GM18858 (cell line): ENCODE data around the gene INPP5D.
"Not testable (repeated sequence)": the region's sequence is repeated elsewhere in the genome, so short reads cannot be mapped to it uniquely, and the experiment has no call there.

Experiments
- ATAC-seq: cut with Tn5 transposase; IDR thresholded peaks from one replicate; pipeline ENCODE4 v1.9.1; 2021; ENCODE audit not compliant: unreplicated experiment

Gene INPP5D

DNA sequence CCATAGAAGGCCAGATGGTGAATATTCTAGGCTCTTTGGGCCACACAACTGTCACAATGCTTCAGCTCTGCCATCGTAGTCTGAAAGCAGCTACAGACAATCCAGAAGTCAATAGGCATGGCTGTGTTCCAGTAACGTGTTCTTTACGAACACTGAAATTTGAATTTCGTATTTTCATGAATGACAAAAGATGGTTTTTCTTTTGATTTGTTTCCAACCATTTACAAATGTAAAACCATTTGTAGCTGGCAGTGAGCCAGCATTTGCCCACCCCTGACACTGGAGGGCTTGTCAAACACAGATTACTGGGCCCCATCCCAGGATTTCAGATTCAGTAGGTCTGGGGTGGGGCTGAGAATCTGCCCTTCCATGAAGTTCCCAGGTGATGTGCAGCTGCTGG lies 108.3 kb downstream of the INPP5D start:
- ATAC-seq: no peak

DNA sequence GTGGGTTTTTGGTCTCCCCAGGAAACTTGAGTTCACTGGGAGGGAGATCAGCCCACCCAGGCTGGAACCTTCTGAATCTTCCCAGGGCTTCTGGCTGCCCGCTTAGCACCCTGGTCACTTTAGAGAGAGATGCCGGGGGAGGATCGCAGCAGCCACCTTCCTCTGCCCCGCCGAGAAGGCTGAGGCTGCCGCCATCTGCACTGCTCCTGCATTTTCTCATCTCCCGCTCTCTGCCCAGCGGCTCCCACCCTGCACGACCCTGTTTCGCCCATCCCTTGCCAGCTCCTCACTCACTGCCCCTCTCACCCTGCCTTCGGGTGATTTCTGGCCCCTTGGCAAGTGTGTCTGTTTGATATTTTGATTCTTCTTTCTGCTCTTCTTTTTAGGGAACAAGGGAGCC lies 108.8 kb downstream of the INPP5D start:
- no peak for ATAC-seq

DNA sequence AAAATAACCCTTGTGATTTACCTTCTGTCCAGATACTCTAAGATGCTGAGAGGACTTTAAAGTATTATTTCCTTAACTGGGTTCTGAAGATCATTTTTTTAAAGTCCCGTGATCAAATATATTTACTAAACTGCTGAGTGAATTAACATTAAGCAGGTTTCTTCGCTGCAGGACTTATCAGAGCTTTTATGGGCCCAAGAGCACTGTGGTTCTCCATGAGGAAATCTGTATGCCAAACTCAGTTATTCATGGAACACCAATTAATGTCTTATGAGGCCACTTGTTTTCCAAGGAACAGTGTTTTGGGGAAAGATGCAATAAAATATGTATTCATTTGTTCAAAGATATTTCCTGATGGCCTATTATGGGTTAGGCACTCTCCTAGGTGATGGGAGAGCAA lies 111.2 kb downstream of the INPP5D start:
- no peak for ATAC-seq

DNA sequence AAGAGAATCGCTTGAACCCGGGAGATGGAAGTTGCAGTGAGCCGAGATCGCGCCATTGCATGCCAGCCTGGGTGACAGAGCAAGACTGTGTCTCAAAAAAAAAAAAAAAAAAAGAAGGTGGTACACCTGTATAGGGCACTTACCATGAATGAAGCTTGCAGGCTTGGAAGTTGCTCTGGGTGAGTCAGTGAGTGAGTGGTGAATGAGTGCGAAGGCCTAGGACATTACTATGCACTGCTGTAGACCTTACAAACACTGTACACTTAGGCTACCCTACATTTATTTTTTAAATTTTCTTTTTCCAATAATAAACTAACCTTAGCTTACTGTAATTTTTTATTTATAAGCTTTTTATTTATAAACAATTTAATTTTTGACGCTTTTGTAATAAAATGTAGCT lies 113.0 kb downstream of the INPP5D start:
- ATAC-seq: no peak

DNA sequence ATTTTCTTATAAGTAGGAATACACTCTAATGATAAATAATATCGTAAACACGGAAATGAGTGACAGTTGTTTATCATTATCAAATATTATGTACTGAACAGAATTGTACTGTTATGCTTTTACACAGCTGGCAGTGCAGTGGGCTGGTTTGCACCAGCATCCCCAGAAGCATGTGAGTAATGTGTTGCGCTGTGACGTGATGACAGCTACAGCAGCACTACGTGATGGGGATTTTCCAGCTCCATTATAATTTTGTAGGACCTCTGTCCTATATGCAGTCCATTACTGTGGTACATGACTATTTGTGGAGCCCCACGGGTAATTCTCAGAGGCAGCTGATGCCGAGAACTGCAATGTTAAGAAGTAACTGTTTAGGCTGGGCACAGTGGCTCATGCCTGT lies 114.0 kb downstream of the INPP5D start:
- ATAC-seq: no peak

DNA sequence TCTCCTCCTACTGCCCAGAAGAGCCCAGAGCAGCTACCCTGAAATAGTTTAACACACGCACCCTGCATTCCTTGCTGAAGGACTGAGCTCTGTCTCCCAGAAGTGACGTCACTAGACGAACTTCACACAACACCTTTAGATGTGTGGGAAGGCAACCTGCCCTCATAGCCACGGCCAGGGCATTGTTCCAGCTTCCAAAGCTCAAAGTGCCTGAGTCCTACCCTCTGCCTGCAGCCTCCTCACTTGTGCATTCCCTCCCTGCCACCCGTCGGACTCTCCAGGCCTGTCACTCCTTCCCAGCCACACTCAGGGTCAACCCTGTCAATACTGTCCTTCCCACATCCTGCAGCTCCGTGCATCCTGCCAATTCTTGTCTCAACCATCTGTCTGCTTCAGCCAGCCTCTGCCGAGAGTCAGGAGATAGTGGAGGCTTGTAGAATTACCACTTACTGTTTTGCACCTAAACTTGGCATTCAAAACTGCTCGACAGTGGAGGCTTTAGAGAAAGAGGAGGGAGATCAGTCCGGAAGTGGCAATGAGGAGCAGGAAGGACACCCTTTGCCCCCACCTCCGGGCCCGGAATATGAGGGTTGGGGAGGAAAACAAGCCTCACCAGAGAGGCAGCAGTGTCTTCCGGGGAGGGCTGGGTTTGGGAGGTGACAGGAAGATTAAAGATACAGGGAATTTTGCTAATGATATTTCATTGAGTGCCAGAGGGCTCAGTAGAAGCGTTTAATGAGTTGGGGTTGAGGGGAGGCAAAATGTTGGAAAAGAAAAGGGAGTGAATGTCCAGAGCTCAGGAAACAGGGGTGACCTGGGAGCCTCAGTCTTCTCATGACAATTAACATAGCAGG lies 119.1 kb downstream of the INPP5D start:
- no peak for ATAC-seq

DNA sequence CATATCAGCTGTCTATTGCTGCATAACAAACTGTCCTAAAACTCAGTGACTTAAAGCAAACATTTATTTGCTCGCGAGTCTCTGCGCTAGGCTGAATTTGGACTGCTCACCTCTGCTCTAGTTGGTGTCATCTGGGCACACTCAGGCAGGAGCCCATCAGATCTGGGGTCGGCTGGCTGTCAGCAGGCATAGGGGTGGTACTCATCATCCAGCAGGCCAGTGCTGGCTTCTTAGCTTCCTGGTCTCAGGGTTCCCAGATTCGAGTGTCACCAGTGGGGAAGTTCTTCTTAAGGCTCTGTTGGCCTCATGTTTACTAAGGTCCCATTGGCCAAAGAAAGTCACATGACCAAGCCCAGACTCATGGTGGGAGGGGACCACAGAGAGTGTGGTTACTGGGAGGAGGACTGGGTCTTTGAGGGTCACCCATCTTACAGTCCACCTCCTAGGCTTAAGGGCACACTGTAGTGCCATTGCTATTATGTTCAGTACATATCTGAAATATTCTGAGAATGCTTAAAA lies 119.8 kb downstream of the INPP5D start:
- ATAC-seq: no peak

DNA sequence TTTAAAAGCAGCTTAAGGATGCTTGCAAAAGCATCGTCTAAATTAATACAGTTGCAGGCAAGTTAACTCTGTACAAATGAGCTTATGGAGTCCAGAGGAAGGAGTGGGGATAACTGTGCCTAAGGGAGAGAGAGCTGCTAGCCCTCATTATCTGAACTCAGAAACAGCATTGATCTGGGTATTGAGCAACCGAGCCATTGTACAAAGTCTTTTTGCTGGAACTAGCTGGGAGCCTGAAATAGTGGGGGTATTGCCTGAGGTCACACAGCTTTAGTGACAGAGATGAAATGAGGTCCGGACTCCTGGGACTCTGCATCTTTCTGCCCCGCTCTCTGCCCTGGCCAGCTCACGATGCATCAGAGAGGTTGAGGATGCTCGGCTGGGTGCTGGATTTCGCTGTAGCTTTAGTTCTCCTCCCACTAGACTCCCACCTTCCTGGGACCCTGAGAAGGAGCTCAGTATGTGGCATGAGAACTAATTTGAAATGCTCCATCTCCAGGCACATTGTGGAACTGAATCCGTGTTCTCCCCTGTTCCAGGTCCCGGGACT lies 123.8 kb downstream of the INPP5D start:
- no peak for ATAC-seq

DNA sequence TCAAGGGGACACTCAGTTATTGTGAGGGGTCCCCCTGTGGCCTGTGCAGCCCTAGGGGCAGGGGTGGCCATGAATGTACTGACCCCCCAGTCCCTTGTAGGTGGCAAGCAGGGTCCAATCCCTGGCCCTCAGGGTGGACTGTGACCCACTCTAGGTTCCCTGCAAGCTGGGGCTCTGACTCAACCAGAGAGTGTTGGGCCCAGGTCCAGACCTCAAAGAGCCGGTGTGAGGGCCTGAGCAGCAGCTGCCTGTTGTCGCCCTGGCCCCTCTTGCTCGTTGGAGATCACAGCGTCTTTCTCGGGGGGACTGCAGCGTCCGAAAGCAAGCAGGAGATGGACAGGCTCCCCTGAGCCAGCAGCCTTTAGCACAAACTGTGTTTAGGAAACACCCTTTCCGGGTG lies 124.5 kb downstream of the INPP5D start:
- ATAC-seq: no peak

DNA sequence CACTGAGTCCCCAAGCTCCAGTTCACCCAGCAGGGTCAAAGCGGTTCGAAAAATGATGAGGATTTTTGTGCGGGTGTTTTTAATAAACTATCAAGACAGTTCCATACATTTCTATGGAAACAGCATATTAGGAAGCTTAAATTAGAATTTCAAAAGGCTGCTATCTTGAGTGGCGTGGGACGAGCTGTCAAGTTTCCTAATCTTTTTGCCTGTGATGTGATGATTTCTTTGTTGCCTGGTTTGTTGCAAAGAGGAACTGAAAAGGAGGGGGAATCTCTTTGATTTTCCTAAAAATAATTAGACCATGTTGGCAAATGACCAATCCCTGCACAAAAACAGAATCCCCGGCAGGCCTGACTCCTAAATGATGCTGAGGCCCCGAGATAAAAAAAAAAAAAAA lies 125.2 kb downstream of the INPP5D start:
- ATAC-seq: no peak

DNA sequence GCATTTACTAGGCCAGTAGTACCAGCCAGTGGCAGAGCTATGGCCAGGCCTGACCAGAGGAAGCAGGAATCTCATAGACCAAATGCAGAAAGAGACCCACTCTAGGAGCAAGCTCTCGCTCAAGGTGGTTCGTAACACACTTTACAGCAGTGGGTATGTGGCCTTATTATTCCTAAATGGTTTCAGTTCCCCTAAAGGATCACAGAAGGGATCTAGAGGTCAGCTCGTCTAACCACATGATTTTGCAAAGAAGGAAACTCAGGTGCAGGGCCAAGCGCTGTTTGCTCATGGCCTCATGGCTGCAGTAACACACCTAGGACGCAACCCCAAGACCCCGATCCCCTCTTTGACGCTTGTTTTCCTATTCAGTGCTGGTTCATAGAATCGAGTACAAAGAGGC lies 125.8 kb downstream of the INPP5D start:
- ATAC-seq: no peak

DNA sequence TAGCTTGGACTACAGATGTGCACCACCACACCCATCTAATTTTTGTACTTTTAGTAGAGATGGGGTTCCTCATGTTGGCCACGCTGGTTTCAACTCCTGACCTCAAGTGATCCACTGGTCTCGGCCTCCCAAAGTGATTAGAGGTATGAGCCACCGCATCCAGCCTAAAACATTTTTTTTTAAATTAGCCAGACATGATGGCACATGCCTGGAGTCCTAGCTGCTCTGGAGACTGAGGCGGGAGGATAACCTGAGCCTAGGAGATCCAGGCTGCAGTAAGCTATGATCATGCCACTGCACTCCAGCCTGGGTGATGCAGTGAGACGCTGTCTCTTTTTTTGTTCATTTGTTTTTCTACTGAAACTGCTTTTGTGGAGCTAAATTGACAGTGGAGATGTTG lies 126.7 kb downstream of the INPP5D start:
- no peak for ATAC-seq

DNA sequence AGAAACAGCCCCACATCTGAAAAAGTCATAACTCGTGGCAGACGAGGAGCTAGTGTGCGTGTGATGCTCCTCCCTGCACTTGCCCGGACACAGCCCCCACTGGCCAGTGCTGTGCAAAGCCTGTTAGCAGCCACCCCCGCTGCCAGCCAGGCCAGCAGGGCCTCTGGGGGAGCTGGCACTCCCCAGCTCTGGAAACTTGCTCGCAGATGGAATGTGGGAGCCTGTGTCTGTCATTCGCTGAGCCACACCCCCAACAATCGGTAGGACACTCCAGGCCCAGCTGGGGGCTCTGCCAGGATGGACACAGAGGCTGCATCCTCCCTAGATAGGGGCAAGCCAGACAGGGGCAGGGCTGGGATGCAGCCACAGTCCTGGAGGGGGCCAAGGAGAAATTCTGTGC lies 128.9 kb downstream of the INPP5D start:
- no peak for ATAC-seq

DNA sequence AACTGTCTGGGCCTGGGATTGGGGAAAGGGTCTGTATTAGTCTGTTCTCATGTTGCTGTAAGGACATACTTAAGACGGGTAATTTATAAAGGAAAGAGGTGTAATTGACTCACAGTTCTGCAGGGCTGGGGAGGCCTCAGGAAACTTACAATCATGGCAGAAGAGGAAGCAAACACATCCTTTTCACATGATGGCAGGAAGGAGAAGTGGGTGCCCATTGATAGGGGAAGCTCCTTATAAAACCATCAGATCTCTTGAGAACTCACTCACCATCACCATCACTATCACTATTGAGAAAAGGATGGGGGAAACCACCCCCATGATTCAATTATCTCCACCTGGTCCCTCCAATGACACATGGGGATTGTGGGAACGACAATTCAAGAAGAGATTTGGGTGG lies 130.9 kb downstream of the INPP5D start:
- ATAC-seq: not testable (repeated sequence)

DNA sequence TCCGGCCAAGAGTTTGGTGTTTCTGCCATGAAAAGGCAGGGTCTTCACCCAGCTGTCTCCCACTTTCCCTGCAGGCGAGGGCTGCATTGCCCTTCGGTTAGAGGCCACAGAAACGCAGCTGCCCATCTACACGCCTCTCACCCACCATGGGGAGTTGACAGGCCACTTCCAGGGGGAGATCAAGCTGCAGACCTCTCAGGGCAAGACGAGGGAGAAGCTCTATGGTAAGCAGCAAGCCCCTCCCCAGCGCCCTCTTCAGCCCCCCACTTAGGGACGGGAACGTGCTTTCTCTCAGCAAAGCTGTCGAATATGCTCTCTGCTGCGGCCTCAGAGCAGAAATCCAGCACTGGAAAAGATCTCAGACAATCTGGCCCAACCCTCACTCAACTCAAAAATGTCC lies 133.6 kb downstream of the INPP5D start:
- no peak for ATAC-seq

DNA sequence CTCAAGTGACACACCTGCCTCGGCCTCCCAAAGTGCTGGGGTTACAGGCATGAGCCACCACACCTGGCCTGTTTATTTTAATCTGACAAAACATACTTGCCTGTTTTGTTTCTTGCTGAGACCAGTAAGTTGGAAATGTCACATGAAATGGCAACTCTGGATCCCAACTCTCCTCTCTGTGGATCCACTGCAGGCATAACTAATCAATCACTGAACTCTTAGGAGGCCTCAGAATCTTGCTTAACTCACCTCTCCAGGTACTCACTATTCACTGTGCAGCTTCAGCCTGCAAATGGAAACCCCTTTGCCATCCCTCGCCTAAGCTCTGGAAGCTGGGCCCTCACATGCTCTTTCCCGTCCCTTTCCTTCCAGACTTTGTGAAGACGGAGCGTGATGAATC lies 134.9 kb downstream of the INPP5D start:
- no peak for ATAC-seq

DNA sequence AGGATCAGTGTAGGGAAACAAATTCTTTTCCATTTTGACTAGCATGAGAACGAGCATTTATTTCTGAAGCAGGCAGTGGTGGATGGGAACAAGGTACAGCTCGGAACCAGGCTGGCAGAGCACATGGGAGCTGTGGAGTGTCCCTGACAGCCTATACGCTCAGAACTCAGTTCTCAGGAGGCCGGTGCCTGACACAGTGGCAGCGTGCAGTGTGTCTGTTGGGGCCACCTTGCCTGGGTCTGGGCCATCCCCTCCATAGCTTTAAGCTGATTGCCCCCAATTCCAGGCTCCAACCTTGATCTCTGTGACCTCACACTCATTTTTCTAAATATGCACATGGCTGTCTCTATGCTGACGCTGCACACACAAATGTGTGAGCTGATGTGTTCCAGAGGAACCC lies 136.9 kb downstream of the INPP5D start:
- no peak for ATAC-seq

DNA sequence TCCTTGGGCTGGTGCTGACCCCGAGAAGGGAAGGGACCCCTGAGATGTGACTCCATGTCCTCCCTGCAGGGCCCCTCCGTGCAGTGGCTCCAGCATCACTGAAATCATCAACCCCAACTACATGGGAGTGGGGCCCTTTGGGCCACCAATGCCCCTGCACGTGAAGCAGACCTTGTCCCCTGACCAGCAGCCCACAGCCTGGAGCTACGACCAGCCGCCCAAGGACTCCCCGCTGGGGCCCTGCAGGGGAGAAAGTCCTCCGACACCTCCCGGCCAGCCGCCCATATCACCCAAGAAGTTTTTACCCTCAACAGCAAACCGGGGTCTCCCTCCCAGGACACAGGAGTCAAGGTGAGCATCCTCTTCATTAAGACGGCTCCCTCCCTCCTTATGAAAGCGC lies 137.9 kb downstream of the INPP5D start:
- ATAC-seq: no peak

DNA sequence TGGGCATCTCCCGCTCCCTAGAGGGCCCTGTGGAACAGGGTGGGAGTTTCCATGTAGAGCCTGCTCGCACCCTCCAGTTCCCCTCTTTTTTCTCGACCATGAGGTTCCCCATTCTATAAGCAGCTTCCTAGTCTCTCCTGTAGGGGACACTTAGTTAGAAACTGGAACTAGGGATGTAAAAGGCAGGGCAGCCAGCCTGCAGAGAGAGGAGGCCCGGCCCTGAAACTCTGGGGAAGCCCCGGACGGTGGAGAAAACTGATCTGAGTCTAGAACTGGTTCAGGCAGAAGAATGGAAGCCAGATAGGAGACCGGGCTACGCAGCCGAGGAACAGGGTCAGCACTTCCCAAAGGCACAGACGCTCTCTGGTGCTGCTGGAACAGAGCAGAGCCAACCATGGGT lies 139.7 kb downstream of the INPP5D start:
- no peak for ATAC-seq

DNA sequence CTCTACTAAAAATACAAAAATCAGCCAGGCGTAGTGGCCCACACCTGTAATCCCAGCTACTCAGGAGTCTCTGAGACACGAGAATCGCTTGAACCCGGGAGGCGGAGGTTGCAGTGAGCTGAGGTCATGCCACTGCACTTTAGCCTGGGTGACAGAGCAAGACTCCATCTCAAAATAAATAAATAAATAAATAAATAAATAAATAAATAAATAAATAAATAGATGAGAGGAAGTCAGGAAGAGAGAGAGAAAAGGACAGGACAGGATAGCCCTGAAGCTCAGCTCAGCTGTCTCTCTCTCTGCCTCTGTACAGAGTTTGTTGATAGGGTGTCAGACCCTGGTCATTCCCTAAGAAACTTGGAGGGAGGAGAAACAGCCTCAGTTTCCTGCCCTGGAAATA lies 140.6 kb downstream of the INPP5D start:
- ATAC-seq: not testable (repeated sequence)

DNA sequence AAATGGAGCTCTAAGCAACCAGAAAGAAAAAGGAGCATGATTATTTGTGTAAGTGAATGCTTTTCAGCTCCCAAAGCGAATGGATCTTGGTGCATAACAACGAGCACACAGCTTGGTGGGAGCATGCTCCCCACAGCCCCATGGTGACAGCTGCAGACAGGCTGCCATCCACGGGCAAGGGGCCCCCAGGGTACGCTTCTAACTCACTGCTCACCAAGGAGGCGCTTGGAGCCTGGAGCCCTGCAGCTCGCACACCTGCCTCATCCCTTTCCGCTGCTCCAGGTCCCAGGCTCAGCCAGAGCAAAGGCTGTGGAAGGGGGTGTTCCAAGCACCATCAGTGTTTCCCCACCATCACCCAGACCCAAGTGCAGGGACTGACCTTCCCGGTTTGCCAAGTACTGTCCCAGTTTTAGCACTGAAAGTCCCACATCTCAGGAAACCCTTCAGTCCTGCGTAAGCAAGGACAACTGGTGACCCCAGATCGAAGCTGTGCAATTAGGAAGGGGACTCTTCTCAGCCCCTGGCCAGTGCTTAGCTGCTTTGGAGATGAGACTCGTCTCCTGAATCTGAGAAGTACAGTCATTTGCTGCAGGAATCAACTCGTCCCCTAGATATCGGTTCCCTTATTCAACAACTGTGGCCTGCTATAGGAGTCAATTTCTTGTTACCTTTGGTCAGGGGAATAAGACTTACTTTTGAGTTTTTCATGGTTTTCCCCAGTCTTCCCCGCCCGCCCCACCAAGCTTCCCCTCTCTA lies 141.3 kb downstream of the INPP5D start:
- ATAC-seq: no peak

DNA sequence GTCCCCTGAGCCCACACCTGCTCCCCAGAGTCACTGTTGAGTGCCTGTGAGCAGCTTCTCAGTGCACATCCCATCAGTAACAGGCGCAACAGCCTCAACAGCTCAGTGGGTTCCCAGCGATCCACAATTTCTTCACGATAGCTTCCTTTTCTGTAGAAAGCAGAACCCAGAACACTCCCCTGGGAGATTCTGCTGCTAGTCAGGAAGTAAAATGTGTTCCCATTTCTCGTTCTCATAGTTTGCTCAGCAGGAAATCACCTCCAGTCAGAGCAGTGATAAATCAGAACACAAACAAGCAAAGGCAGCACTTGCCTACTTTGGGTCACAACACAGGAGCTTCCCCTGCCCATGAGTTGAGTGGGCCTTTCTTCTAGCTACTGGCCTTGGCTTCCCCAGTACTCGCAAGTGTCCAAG lies 142.4 kb downstream of the INPP5D start:
- no peak for ATAC-seq
